Hepatic stellate cell (primary cell): ENCODE measurements around the gene LYZL6.

Source experiments
- DNase-seq: peaks from one replicate; pipeline ENCODE4 v3.0.0; 2011; ENCODE audit warnings: low spot score

LYZL6 gene

GRCh38 chr17:35943537-35943936, at the start of gene LYZL6:
LYZL6 (minus strand) TSS chr17:35943713; CDS start chr17:35939356, 4,357 bp downstream.
- DNase-seq, result no peak

- DNase-seq, result no peak
Observed at GRCh38 chr17:35991075-35991474, 47.6 kb upstream of the LYZL6 start.

DNA sequence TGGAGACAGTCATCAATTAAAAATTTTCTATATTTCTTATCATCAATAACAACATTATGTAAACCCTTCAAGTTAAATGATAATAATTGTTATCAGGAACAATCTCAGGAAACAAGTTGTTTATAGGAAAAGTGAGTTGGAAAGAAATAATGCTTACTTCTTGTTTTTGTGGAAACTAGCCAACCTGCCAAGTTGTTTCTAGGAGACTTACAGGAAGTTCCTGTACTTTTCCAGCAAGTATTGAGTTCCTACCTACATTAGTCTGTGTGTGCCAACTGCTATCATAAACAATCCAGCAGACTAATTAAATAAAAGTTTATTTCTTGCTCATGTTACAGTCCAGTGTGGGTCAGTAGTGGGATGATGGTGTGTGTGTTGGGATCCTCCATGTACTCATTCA, 44.7 kb upstream of the LYZL6 start:
- DNase-seq, result no peak

GRCh38 chr17:35986643-35987042, 43.1 kb upstream of the LYZL6 start, which contains the start of gene CCL14:
CCL14 (minus strand) TSS chr17:35986729; CDS start chr17:35986649, 80 bp downstream.
- no peak for DNase-seq

GRCh38 chr17:35984140-35984539, 40.6 kb upstream of the LYZL6 start:
- no peak for DNase-seq

DNA sequence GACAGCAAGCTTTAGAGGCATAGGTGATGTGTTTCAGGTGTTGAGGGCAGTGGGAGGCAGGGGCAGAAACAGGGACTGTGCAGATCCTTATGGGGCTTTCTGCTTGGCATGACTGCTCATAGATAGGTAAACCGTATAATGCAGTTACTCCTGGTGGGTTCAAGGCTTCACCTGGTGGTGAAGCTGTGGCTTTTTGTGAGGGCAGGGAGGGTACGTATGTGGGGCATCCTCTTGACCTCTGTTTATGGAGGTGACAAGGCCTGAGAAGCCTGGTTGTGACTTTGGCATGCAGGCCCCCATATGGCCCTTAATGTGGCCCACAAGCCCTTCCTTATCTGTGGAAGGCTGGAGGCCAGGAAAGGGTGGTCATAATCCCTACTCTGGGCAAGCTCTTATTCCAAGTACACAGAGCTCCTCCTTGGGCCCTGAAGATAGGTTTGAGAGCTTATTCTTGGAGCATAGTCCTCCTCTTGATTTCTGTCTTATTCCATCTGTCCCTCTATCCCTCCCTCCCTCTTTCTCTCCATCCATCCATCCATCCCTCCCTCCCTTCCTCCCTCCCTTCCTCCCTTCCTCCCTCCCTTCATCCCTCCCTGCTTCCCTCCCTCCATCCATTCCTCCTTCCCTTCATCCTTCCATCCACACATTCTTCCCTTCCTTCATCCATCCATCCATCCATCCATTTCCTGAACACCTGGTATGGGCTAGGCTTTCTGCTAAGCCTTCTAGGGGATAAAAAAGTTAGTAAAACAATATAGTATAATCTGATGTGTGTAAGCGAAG, 39.1 kb upstream of the LYZL6 start:
- no peak for DNase-seq

DNA sequence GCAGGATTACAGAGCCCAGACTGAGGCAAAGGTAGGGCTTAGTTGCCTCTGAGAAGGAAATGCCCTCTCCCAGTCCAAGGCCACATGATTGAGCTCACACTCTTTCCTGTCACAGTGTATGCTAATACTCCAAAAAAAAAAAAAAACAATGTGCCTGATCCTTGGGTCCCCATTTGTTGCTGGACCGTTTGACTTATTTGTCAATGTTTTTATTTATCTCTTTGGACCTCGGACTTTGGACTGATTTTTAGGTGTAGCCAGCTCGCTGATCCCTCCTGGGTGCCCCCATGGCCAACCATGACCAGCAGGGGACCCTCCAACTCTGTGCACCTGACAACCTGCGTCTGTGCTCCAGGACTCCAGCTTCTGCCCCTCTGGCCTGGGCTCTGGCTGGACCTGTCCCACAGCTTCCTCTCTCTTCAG, 38.4 kb upstream of the LYZL6 start:
- no peak for DNase-seq

GRCh38 chr17:35981246-35981645, 37.7 kb upstream of the LYZL6 start, which contains the start of gene CCL16:
CCL16 (minus strand) TSS chr17:35981497; CDS start chr17:35981420, 77 bp downstream.
- no peak for DNase-seq

DNA sequence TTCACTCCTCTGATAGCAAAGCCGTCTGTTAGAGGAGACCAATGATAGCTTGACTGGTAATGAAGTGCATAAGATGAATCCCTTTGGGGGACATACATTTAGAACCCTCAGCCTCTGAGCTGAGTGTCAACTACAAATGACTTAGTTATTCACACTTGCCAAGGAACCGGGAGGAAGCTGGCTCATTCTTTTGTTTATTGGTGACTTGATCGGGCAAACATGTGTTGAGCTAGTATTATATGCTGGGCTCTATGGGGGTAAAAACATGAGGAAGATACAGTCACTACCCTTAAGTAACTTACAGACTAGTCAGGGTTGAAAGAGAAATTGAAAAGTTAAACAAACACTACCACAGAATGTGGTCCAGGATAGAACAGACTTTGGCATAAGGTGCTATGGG, 34.8 kb upstream of the LYZL6 start:
- no peak for DNase-seq

GRCh38 chr17:35977509-35977908, 34.0 kb upstream of the LYZL6 start:
- no peak for DNase-seq

- peak; percentile 29 for DNase-seq
Observed at GRCh38 chr17:35973333-35974260, 30.1 kb upstream of the LYZL6 start.

GRCh38 chr17:35972945-35973332, 29.4 kb upstream of the LYZL6 start:
- DNase-seq, result no peak

- no peak for DNase-seq
Observed at GRCh38 chr17:35972535-35972934, 29.0 kb upstream of the LYZL6 start.

DNA sequence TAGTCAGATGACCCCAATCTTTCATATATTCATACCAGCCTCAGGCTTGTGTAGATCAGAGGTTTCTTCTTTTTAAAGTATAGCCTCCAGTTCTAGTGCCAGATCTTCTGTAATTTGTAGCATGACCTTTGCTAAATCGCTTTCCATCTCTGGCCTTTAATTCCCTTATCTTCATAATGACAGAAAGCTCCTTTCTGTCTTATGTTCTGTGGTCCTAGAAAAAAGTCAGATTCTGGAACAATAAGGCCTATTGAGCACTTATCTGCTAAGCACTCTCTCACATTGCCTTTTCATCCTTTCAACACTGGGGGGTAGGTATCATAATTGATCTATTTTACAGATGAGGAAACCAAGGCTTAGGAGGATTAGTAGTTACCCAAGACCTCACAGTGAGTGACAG, 28.6 kb upstream of the LYZL6 start:
- DNase-seq, result no peak

DNA sequence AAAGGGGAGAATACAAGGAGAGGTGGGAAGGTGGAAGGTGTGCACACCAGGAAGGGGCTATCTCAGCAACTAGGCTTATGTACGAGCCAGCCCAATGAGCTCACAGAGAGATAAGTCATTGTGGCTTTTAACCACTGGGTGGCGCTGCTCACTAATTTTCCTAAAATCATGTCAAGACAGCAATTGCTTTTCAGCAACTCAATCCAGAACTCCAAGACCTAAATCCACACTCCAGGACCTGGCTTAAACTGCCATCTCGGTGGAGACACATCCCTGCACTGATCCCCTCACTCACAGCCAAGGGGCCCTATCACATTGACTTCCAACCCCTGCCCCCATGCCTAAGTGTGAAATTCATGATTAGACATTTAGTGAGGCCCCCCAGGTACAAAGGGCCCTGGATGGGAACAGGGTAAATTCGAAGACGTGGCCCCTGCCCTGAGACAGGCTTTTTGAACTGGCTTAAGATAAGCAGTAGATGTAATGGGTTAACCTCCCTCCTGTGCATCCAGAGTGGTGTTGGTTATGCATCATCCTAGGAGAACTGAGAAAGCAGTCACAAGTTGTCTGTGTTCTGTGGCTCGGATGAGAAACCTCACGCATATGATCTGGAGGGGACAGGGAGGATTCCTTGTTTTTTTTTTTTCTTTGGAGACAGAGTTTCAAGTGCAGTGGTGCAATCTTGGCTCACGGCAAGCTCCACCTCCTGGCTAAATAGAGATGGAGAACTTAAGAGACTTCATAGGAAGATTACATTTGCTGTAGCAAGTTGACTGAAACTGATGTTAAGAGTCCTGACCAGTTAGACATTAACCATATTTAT, 26.3 kb upstream of the LYZL6 start:
- peak; percentile 55 for DNase-seq

GRCh38 chr17:35968520-35969054, 25.1 kb upstream of the LYZL6 start:
- DNase-seq, result no peak

- no peak for DNase-seq
Observed at GRCh38 chr17:35965272-35965671, 21.8 kb upstream of the LYZL6 start.

GRCh38 chr17:35963663-35964062, 20.1 kb upstream of the LYZL6 start:
- no peak for DNase-seq

GRCh38 chr17:35953720-35954119, 10.2 kb upstream of the LYZL6 start:
- no peak for DNase-seq

DNA sequence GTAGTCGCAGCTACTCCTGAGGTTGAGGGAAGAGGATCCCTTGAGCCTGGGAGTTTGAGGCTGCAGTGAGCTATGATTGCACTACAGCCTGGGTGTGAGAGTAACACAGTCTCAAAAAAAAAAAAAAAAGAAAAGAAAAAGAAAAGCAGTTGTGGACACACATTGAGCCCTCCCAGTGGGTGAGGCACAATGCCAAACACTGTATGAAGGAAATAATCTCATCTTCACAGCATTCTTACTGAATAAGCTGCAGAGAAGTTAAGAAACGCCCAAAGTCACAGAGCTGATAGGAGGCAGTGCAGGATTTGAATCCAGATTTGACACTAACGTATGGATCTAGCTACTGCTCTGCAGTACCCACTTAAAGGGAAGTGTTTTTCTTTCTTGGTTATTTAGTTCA, 5.9 kb upstream of the LYZL6 start:
- DNase-seq, result no peak

- no peak for DNase-seq
Observed at GRCh38 chr17:35948092-35948491, 4.6 kb upstream of the LYZL6 start.

- DNase-seq, result no peak
Observed at GRCh38 chr17:35947156-35947585, 3.7 kb upstream of the LYZL6 start.
